ENCODE measurements around the gene ZRANB1. TPM values are rescaled to one million over a fixed set of nuclear protein-coding genes. Genes with fewer than 3 reads are reported as not detected.

ZRANB1 gene
- total RNA-seq, 2 experiments from 2014 or later, result 21.2 to 22.2 TPM

DNA sequence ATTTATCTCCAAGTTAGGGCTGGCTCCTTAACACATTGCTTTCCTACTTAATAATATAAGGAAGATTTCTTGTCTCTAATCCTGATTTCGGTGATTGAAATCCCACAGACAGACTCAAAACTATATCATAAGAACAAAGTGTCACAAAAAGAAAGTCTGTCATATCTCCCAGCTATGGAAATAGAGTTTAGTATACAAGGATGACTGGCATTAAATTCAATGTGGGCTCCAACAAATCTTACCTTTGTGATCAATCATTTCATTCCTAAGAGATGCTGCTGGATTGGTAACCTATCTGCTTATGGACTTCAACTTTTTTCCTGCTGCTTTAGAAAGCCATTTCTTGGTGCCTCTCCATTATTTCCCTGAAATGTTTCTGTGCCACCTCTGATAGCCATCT is 39.5 kb upstream of the ZRANB1 start:
- no peaks in the 10 kb centered on the region for H3K9me3 Mint-ChIP-seq

GRCh38 chr10:124903111-124903510 is 38.8 kb upstream of the ZRANB1 start:
- no peak overlapping the region for H3K27ac Mint-ChIP-seq
- Histone ChIP-seq H3K36me3 (ENCODE audit: insufficient read depth, low read length) (no peaks in the 10 kb centered on the region), H3K9me3 (ENCODE audit: control insufficient read depth in 1 of 2, insufficient read depth in 1 of 2, low read length in 2 of 2) (no peaks in the 10 kb centered on the region), H3K4me1 (ENCODE audit: insufficient read depth, low read length) (no peaks in the 10 kb centered on the region), H3K4me3 (ENCODE audit: low read length) (no peak overlapping the region), H3K27me3 (ENCODE audit: control insufficient read depth in 1 of 2, insufficient read depth in 2 of 2, low read length in 2 of 2) (peaks cover 0 to 8% of the 10 kb centered on the region in 2 experiments), H3K27ac (ENCODE audit: low read depth in 1 of 2, low read length in 2 of 2) (no peak overlapping the region)
- intact Hi-C loops (cut with DNase I, micrococcal nuclease), result no loop called here
- no peaks in the 10 kb centered on the region for H3K36me3 Mint-ChIP-seq (ENCODE audit: low read depth)
- DNase-seq, result no peak
- POLR2A ChIA-PET, result no interaction called here
- peaks cover 33% of the 10 kb centered on the region for H3K27me3 Mint-ChIP-seq
- ATAC-seq (ENCODE audit: poor library complexity), result no peak
- H3K4me1 Mint-ChIP-seq (ENCODE audit: low read depth), result no peaks in the 10 kb centered on the region
- H3K4me3 Mint-ChIP-seq, result no peak overlapping the region
- CTCF ChIA-PET, result no interaction called here
- TF ChIP-seq CTCF (IDR thresholded peaks at IDR 0.05), result no peak
- no peaks in the 10 kb centered on the region for H3K9me3 Mint-ChIP-seq

More for the DNA sequence above, 39.5 kb upstream of the ZRANB1 start:
- Mint-ChIP-seq H3K27ac (no peak overlapping the region), H3K4me1 (ENCODE audit: low read depth) (no peaks in the 10 kb centered on the region), H3K36me3 (ENCODE audit: low read depth) (no peaks in the 10 kb centered on the region), H3K4me3 (no peak overlapping the region), H3K27me3 (peaks cover 28% of the 10 kb centered on the region)
- Histone ChIP-seq H3K36me3 (ENCODE audit: insufficient read depth, low read length) (no peaks in the 10 kb centered on the region), H3K27ac (ENCODE audit: low read depth in 1 of 2, low read length in 2 of 2) (no peak overlapping the region), H3K4me3 (ENCODE audit: low read length) (no peak overlapping the region), H3K27me3 (ENCODE audit: control insufficient read depth in 1 of 2, insufficient read depth in 2 of 2, low read length in 2 of 2) (peaks cover 0 to 4% of the 10 kb centered on the region in 2 experiments), H3K4me1 (ENCODE audit: insufficient read depth, low read length) (no peaks in the 10 kb centered on the region), H3K9me3 (ENCODE audit: control insufficient read depth in 1 of 2, insufficient read depth in 1 of 2, low read length in 2 of 2) (no peaks in the 10 kb centered on the region)
- ChIA-PET POLR2A (no interaction called here), CTCF (no interaction called here)
- intact Hi-C loops (cut with DNase I, micrococcal nuclease), result no loop called here
- DNase-seq (no peak), ATAC-seq (ENCODE audit: poor library complexity) (no peak)
- TF ChIP-seq CTCF (IDR thresholded peaks at IDR 0.05), result no peak

DNA sequence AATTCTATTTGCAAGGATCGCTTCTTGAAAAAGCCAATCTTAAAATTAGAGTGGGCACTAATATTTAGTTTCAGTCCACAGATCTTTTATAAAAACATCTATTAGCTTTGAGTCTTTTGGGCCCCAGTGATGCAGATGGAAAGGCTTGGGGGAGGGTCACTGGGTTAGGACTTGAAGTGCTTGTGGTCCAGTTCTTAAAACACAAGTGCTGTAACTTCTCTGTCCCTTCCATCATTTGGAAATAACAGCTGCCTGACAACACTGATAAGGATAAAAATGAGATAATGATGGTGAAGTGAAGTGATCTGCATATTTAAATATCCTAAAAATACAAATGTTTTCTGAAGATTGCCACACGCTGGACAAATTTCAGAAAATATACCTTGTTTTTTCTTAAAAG is 37.1 kb upstream of the ZRANB1 start:
- no peak for DNase-seq
- no peak for TF ChIP-seq CTCF (IDR thresholded peaks at IDR 0.05)
- no peaks in the 10 kb centered on the region for H3K4me1 Mint-ChIP-seq (ENCODE audit: low read depth)

More for the DNA sequence above, 37.1 kb upstream of the ZRANB1 start:
- Histone ChIP-seq H3K9me3 (ENCODE audit: control insufficient read depth in 1 of 2, insufficient read depth in 1 of 2, low read length in 2 of 2) (no peaks in the 10 kb centered on the region), H3K36me3 (ENCODE audit: insufficient read depth, low read length) (no peaks in the 10 kb centered on the region), H3K4me3 (ENCODE audit: low read length) (no peak overlapping the region), H3K4me1 (ENCODE audit: insufficient read depth, low read length) (no peaks in the 10 kb centered on the region), H3K27me3 (ENCODE audit: control insufficient read depth in 1 of 2, insufficient read depth in 2 of 2, low read length in 2 of 2) (peaks cover 4 to 5% of the 10 kb centered on the region in 2 experiments), H3K27ac (ENCODE audit: low read depth in 1 of 2, low read length in 2 of 2) (no peak overlapping the region)
- Mint-ChIP-seq H3K4me3 (no peak overlapping the region), H3K36me3 (ENCODE audit: low read depth) (no peaks in the 10 kb centered on the region), H3K27me3 (peaks cover 23% of the 10 kb centered on the region), H3K27ac (no peak overlapping the region), H3K9me3 (no peaks in the 10 kb centered on the region)
- ChIA-PET POLR2A (no interaction called here), CTCF (no interaction called here)
- intact Hi-C loops (cut with DNase I, micrococcal nuclease), result no loop called here
- no peak for ATAC-seq (ENCODE audit: poor library complexity)
